AG08396 (cell line): Measurements from ENCODE around the gene TIMM23B.
"Not testable (repeated sequence)": the region's sequence is repeated elsewhere in the genome, so short reads cannot be mapped to it uniquely, and the experiment has no call there.

ENCODE experiments used
- DNase-seq: peaks from one replicate; pipeline ENCODE4 v3.0.0; 2012; ENCODE audit warnings: low spot score, mixed read lengths

TIMM23B gene

GRCh38 chr10:49941447-49942338, at the start of gene TIMM23B, which contains the start of gene PARG:
Gene TIMM23B (plus strand): TSS chr10:49942053. CDS start chr10:49942195, 142 bp downstream.
Gene PARG (minus strand): TSS chr10:49942027. CDS start chr10:49941725, 302 bp downstream.
- DNase-seq = peak; percentile 65

- DNase-seq = not testable (repeated sequence)
Observed at GRCh38 chr10:49899999-49900398, 41.9 kb upstream of the TIMM23B start.

- not testable (repeated sequence) for DNase-seq
Observed at GRCh38 chr10:49900406-49900805, 41.4 kb upstream of the TIMM23B start.

GRCh38 chr10:49903829-49904228, 38.0 kb upstream of the TIMM23B start:
- not testable (repeated sequence) for DNase-seq

- not testable (repeated sequence) for DNase-seq
Observed at GRCh38 chr10:49908290-49909080, 33.4 kb upstream of the TIMM23B start.

- DNase-seq = not testable (repeated sequence)
Observed at GRCh38 chr10:49910295-49910694, 31.6 kb upstream of the TIMM23B start.

- DNase-seq = not testable (repeated sequence)
Observed at GRCh38 chr10:49916451-49916850, 25.4 kb upstream of the TIMM23B start.

- DNase-seq = not testable (repeated sequence)
Observed at GRCh38 chr10:49917927-49918326, 23.9 kb upstream of the TIMM23B start.

GRCh38 chr10:49922041-49922440, 19.8 kb upstream of the TIMM23B start:
- DNase-seq = not testable (repeated sequence)

- not testable (repeated sequence) for DNase-seq
Observed at GRCh38 chr10:49923572-49923971, 18.3 kb upstream of the TIMM23B start.

GRCh38 chr10:49931276-49931675, 10.6 kb upstream of the TIMM23B start:
- DNase-seq = not testable (repeated sequence)

- DNase-seq = not testable (repeated sequence)
Observed at GRCh38 chr10:49931959-49932728, 9.7 kb upstream of the TIMM23B start.

GRCh38 chr10:49942339-49942705, 469 bp downstream of the TIMM23B start:
- DNase-seq = not testable (repeated sequence)

GRCh38 chr10:49943607-49944006, 1.8 kb downstream of the TIMM23B start:
- not testable (repeated sequence) for DNase-seq

GRCh38 chr10:49948142-49948541, 6.3 kb downstream of the TIMM23B start:
- DNase-seq = not testable (repeated sequence)

GRCh38 chr10:49948737-49949136, 6.9 kb downstream of the TIMM23B start:
- not testable (repeated sequence) for DNase-seq

GRCh38 chr10:49952006-49952405, 10.2 kb downstream of the TIMM23B start:
- DNase-seq = not testable (repeated sequence)

GRCh38 chr10:49953122-49953521, 11.3 kb downstream of the TIMM23B start:
- DNase-seq = not testable (repeated sequence)

GRCh38 chr10:49970331-49970857, 28.5 kb downstream of the TIMM23B start:
- not testable (repeated sequence) for DNase-seq

GRCh38 chr10:49971466-49971865, 29.6 kb downstream of the TIMM23B start:
- not testable (repeated sequence) for DNase-seq

- not testable (repeated sequence) for DNase-seq
Observed at GRCh38 chr10:49972094-49972493, 30.2 kb downstream of the TIMM23B start.
